ENCODE data around the gene MIER2.
"Not testable (repeated sequence)": the region's sequence is repeated elsewhere in the genome, so short reads cannot be mapped to it uniquely, and the experiment has no call there.

Gene MIER2

GRCh38 chr19:262125-262524, 82.5 kb downstream of the MIER2 start:
- TF ChIP-seq, protein P1, sequence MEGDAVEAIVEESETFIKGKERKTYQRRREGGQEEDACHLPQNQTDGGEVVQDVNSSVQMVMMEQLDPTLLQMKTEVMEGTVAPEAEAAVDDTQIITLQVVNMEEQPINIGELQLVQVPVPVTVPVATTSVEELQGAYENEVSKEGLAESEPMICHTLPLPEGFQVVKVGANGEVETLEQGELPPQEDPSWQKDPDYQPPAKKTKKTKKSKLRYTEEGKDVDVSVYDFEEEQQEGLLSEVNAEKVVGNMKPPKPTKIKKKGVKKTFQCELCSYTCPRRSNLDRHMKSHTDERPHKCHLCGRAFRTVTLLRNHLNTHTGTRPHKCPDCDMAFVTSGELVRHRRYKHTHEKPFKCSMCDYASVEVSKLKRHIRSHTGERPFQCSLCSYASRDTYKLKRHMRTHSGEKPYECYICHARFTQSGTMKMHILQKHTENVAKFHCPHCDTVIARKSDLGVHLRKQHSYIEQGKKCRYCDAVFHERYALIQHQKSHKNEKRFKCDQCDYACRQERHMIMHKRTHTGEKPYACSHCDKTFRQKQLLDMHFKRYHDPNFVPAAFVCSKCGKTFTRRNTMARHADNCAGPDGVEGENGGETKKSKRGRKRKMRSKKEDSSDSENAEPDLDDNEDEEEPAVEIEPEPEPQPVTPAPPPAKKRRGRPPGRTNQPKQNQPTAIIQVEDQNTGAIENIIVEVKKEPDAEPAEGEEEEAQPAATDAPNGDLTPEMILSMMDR (IDR thresholded peaks at IDR 0.05; ENCODE audit: low read depth, low read length): no peak
- no peak for DNase-seq
- no peaks in the 10 kb centered on the region for H3K36me3 ChIP-seq
- no peak overlapping the region for H3K4me3 ChIP-seq (ENCODE audit: low read depth, low read length)
- H3K27ac ChIP-seq: no peak overlapping the region
- H3K9me3 ChIP-seq (ENCODE audit: severe bottlenecking): no peaks in the 10 kb centered on the region
- no peaks in the 10 kb centered on the region for H3K27me3 ChIP-seq (ENCODE audit: insufficient read depth, low read depth, severe bottlenecking)

GRCh38 chr19:256804-257203, 87.8 kb downstream of the MIER2 start:
- not testable (repeated sequence) for H3K9me3 ChIP-seq (ENCODE audit: severe bottlenecking); H3K27ac ChIP-seq; H3K27me3 ChIP-seq (ENCODE audit: insufficient read depth, low read depth, severe bottlenecking); H3K36me3 ChIP-seq; H3K4me3 ChIP-seq (ENCODE audit: low read depth, low read length); DNase-seq

Data from WERI-Rb-1 (cell line).